K562 (cell line): Measurements from ENCODE around the gene KCNH2. TPM values are rescaled to one million over a fixed set of nuclear protein-coding genes. Genes with fewer than 3 reads are reported as not detected.
A peak's percentile ranks its signal among the peaks of the same experiment; 100 is the strongest.

ENCODE experiments used
- CEBPZ ChIP-seq: fragments of 150-350 bp; IDR thresholded peaks from 2 replicates; pipeline ENCODE4 v1.6.1; 2014; ENCODE audit warnings: low read depth, mild to moderate bottlenecking, low read length, borderline replicate concordance
- CHD1 ChIP-seq: fragments of 200-600 bp; sonication (generic); IDR thresholded peaks from one replicate; pipeline ENCODE4 v1.6.1; 2012; ENCODE audit warnings: mild to moderate bottlenecking, moderate library complexity, low read length, inconsistent platforms
- CREB3L1 ChIP-seq: fragments of 450-650 bp; IDR thresholded peaks from 2 replicates; pipeline ENCODE4 v1.6.1; 2014; ENCODE audit warnings: low read depth, mild to moderate bottlenecking, moderate library complexity, borderline replicate concordance
- CTBP1 ChIP-seq: fragments of 450-650 bp; IDR thresholded peaks from 2 replicates; pipeline ENCODE4 v1.6.1; 2016; ENCODE audit warnings: borderline replicate concordance
- EGR1 ChIP-seq: fragments of 450-650 bp; conservative IDR thresholded peaks from 2 replicates; pipeline ENCODE4 v1.6.1; 2017; ENCODE audit warnings: mild to moderate bottlenecking
- GATAD2A ChIP-seq: fragments of 450-650 bp; IDR thresholded peaks from 2 replicates; pipeline ENCODE4 v1.6.1; 2017
- HNRNPL ChIP-seq: fragments of 200-400 bp; formaldehyde crosslinking; IDR thresholded peaks from 2 replicates; pipeline ENCODE4 v1.6.1; 2017; ENCODE audit warnings: low read depth, mild to moderate bottlenecking, low read length
- HOMEZ ChIP-seq: fragments of 250-450 bp; sonication (Bioruptor Pico); IDR thresholded peaks from 2 replicates; pipeline ENCODE4 v1.4.0; 2020; ENCODE audit warnings: mild to moderate bottlenecking, moderate library complexity
- JUNB ChIP-seq: fragments of 450-650 bp; formaldehyde crosslinking; conservative IDR thresholded peaks from 2 replicates; pipeline ENCODE4 v1.4.0; 2020; ENCODE audit warnings: mild to moderate bottlenecking
- MIER1 ChIP-seq: fragments of 450-650 bp; IDR thresholded peaks from 2 replicates; pipeline ENCODE4 v1.6.1; 2016; ENCODE audit warnings: antibody characterized with exemption, mild to moderate bottlenecking, low read depth
- NCOA6 ChIP-seq: fragments of 450-650 bp; IDR thresholded peaks from 2 replicates; pipeline ENCODE4 v1.6.1; 2017; ENCODE audit warnings: mild to moderate bottlenecking
- NR3C1 ChIP-seq: sonication (generic); formaldehyde crosslinking; IDR thresholded peaks from 2 replicates; pipeline ENCODE4 v1.8.1; 2022; ENCODE audit warnings: missing genetic modification reagents
- NR4A1 ChIP-seq, 2 experiments: fragments of 250-450 bp in 1 of 2; fragments of 450-650 bp in 1 of 2; sonication (Bioruptor Pico) in 1 of 2; IDR thresholded peaks; 2 replicates each; pipeline versions ENCODE4 v1.4.0 to v1.6.1; 2016 to 2020; ENCODE audit warnings: mild to moderate bottlenecking in 2 of 2, missing compliant biosample characterization in 1 of 2, missing genetic modification characterization in 1 of 2, moderate library complexity in 1 of 2
- NUFIP1 ChIP-seq: fragments of 450-650 bp; IDR thresholded peaks from 2 replicates; pipeline ENCODE4 v1.6.1; 2018; ENCODE audit not compliant: partially characterized antibody
- PHB2 ChIP-seq: fragments of 450-650 bp; IDR thresholded peaks from 2 replicates; pipeline ENCODE4 v1.6.1; 2017; ENCODE audit warnings: low read depth
- POLR2AphosphoS2 ChIP-seq: IDR thresholded peaks from 2 replicates; pipeline ENCODE4 v1.6.1; 2012; ENCODE audit warnings: low read length, improper control_type of control experiment
- SMARCC2 ChIP-seq: fragments of 450-650 bp; IDR thresholded peaks from 2 replicates; pipeline ENCODE4 v1.6.1; 2017; ENCODE audit warnings: antibody characterized with exemption, moderate library complexity, mild to moderate bottlenecking, low read depth
- SMC3 ChIP-seq: conservative IDR thresholded peaks from 2 replicates; pipeline ENCODE4 v1.6.1; 2011; ENCODE audit warnings: low read depth, low read length, improper control_type of control experiment; ENCODE audit not compliant: insufficient read depth
- TEAD1 ChIP-seq, 2 experiments: fragments of 450-650 bp in 1 of 2; sonication (generic) in 1 of 2; formaldehyde crosslinking; IDR thresholded peaks; 2 replicates each; pipeline versions ENCODE4 v1.4.0 to v1.8.0; 2020 to 2022; ENCODE audit warnings: mild to moderate bottlenecking in 2 of 2, missing genetic modification reagents in 1 of 2
- TOE1 ChIP-seq, 2 experiments: fragments of 450-650 bp in 1 of 2; sonication (generic) in 1 of 2; formaldehyde crosslinking in 1 of 2; IDR thresholded peaks; 2 replicates each; pipeline versions ENCODE4 v1.7.1 to v1.8.0; 2016 to 2022; ENCODE audit warnings: borderline replicate concordance in 2 of 2, mild to moderate bottlenecking in 2 of 2, antibody characterized with exemption in 1 of 2, inconsistent platforms in 1 of 2, low read depth in 1 of 2, missing genetic modification reagents in 1 of 2, moderate library complexity in 1 of 2
- ZKSCAN3 ChIP-seq: fragments of 250-450 bp; sonication (Bioruptor Pico); IDR thresholded peaks from 2 replicates; pipeline ENCODE4 v1.4.0; 2020
- ZNF282 ChIP-seq: sonication (generic); formaldehyde crosslinking; IDR thresholded peaks from 2 replicates; pipeline ENCODE4 v1.8.1; 2023; ENCODE audit warnings: missing genetic modification reagents
- ZNF354B ChIP-seq: fragments of 250-450 bp; sonication (Bioruptor Pico); IDR thresholded peaks from 2 replicates; pipeline ENCODE4 v1.4.0; 2020
- polyA plus RNA-seq, 8 experiments: library from polyadenylated mRNA; depleted of rRNA in 4 of 8; stranded (reverse) in 5 of 8; unstranded in 3 of 8; fragments of >200 nt; fragmentation: Nextera tagmentation in 2 of 8; fragmentation: Illumina TruSeq in 1 of 8; extraction: Ambion mirVana in 2 of 8; extraction: Trizol in 1 of 8; gene quantifications; 2 replicates each; pipeline versions ENCODE4 v1.2.1 to v1.2.3, GENCODE V29; 2011 to 2014; ENCODE audit warnings: inconsistent platforms in 1 of 8, missing spikeins in 1 of 8
- total RNA-seq, 7 experiments: library from RNA; depleted of rRNA in 6 of 7; stranded (reverse); fragments of >200 nt in 6 of 7; fragmentation: Illumina TruSeq in 2 of 7; extraction: Trizol in 2 of 7; gene quantifications; 2 replicates each; pipeline versions ENCODE4 v1.2.1 to v1.2.3, GENCODE V29; 2011 to 2021; ENCODE audit warnings: low replicate concordance in 1 of 7

Gene KCNH2
- total and polyA plus RNA-seq, 9 of the 15 experiments (the other 6 are each of a cell fraction or from before 2014, with no cell fraction given): 18.1 to 368 (median 218) TPM

- TF ChIP-seq CEBPZ (no peak), TOE1 (IDR thresholded peaks at IDR 0.05; ENCODE audit: borderline replicate concordance) (peak; percentile 73), TOE1 (CRISPR knock-in tag; IDR thresholded peaks at IDR 0.05; ENCODE audit: borderline replicate concordance, low read depth) (no peak; the same call in 1 of the 2 replicates), EGR1 (no peak), POLR2AphosphoS2 (no peak), SMC3 (no peak), NCOA6 (no peak), NR3C1 (no peak), TEAD1 (CRISPR knock-in tag; IDR thresholded peaks at IDR 0.05) (peak in 1 of 2 experiments; percentile 88; a peak in 3 of 4 replicates), NR4A1 (CRISPR knock-in tag; IDR thresholded peaks at IDR 0.05) (peak; percentile 94), NR4A1 (tag; IDR thresholded peaks at IDR 0.05) (peak; percentile 91), CREB3L1 (peak; percentile 57; the same call in 1 of the 2 replicates), CHD1 (no peak), NUFIP1 (no peak), CTBP1 (no peak; the same call in 1 of the 2 replicates), SMARCC2 (no peak; the same call in 1 of the 2 replicates), ZNF282 (CRISPR knock-in tag) (no peak), PHB2 (no peak; the same call in 1 of the 2 replicates), ZNF354B (CRISPR knock-in tag) (no peak), MIER1 (no peak), GATAD2A (peak; percentile 64; the same call in 1 of the 2 replicates), HOMEZ (CRISPR knock-in tag) (no peak), ZKSCAN3 (CRISPR knock-in tag) (no peak), HNRNPL (no peak), JUNB (no peak)
Measured at GRCh38 chr7:150994141-150994837, 16.2 kb upstream of the KCNH2 start (continued).
